Upper lobe of left lung (tissue), 6 donors: ENCODE measurements around the gene OPCML. TPM values are rescaled to one million over a fixed set of nuclear protein-coding genes. Genes with fewer than 3 reads are reported as not detected.

Experiments used
- ATAC-seq, 2 donors: fragments of 200-7000 bp; cut with Tn5 transposase; one replicate each; pipeline ENCODE4 v1.9.1; 2022; ENCODE audit warnings: mild to moderate bottlenecking in 2 of 2, moderate library complexity in 2 of 2; ENCODE audit not compliant: low FRiP score in 2 of 2
- DNase-seq, 2 donors: peaks; one replicate each; pipeline ENCODE4 v3.0.0-alpha.2; 2019 to 2020
- H3K27ac ChIP-seq, 4 donors: fragments of 200-600 bp; sonication (generic); one replicate each; pipeline ENCODE4 v1.5.1; 2016 to 2019
- H3K27me3 ChIP-seq, 4 donors: fragments of 200-600 bp; sonication (generic); one replicate each; pipeline ENCODE4 v1.5.1; 2017 to 2019
- H3K36me3 ChIP-seq, 4 donors: fragments of 200-600 bp; sonication (generic); one replicate each; pipeline ENCODE4 v1.5.1; 2016 to 2019
- H3K4me1 ChIP-seq, 4 donors: fragments of 200-600 bp; sonication (generic); one replicate each; pipeline ENCODE4 v1.5.1; 2018 to 2019
- H3K4me3 ChIP-seq, 4 donors: fragments of 200-600 bp; sonication (generic); one replicate each; pipeline ENCODE4 v1.5.1; 2017 to 2019; ENCODE audit warnings: mild to moderate bottlenecking in 2 of 4, moderate library complexity in 1 of 4
- H3K9me3 ChIP-seq, 4 donors: fragments of 200-600 bp; sonication (generic); one replicate each; pipeline ENCODE4 v1.5.1; 2018 to 2019
- CTCF ChIP-seq, 6 experiments: fragments of 450-650 bp in 4 of 6; fragments of 200-600 bp in 2 of 6; sonication (generic) in 2 of 6; IDR thresholded peaks; one replicate each; pipeline ENCODE4 v1.5.1; 2016 to 2019; ENCODE audit warnings: antibody characterized with exemption in 6 of 6
- EP300 ChIP-seq, 4 donors: sonication (generic); formaldehyde crosslinking; IDR thresholded peaks; one replicate each; pipeline ENCODE4 v1.5.1; 2017; ENCODE audit warnings: antibody characterized with exemption in 4 of 4, control low read depth in 2 of 4
- POLR2A ChIP-seq, 4 donors: fragments of 450-650 bp; IDR thresholded peaks; one replicate each; pipeline ENCODE4 v1.5.1; 2016 to 2017; ENCODE audit warnings: antibody characterized with exemption in 4 of 4, mild to moderate bottlenecking in 2 of 4
- POLR2AphosphoS5 ChIP-seq, 2 donors: sonication (generic); formaldehyde crosslinking; IDR thresholded peaks; one replicate each; pipeline ENCODE4 v1.5.1; 2017; ENCODE audit warnings: antibody characterized with exemption in 2 of 2
- WGBS, 2 donors: methylation state at CpG; one replicate each; pipeline ENCODE4 v1.1.5; 2017 to 2018; 5-methylcytosine and 5-hydroxymethylcytosine counted together
- total RNA-seq, 6 donors: library from RNA; depleted of rRNA in 4 of 6; stranded (reverse); fragments of >200 nt in 4 of 6; gene quantifications; one replicate each; pipeline versions ENCODE4 v1.1.0 to v1.2.1, GENCODE V29; 2016 to 2021
- donor health status: DM: no; HTN: no; CAD: no; lungs with moderate emphysema.
- donor health status: DM: no; HTN: yes; CAD: no; lungs with severe emphysema.

Gene OPCML
- total RNA-seq, 6 donors from 2014 or later = 0.10 TPM; not detected in 5

GRCh38 chr11:132771746-132772145 is 760.6 kb downstream of the OPCML start:
- 61 to 68% methylated on average over 5 of the region's 5 CpGs for whole genome bisulfite sequencing, 2 donors
- Histone ChIP-seq H3K27ac (no peak overlapping the region), H3K36me3 (no peaks in the 10 kb centered on the region), H3K9me3 (no peaks in the 10 kb centered on the region), H3K4me1 (no peaks in the 10 kb centered on the region), H3K4me3 (no peak overlapping the region), H3K27me3 (no peaks in the 10 kb centered on the region)
- DNase-seq (no peak), ATAC-seq (no peak)
- TF ChIP-seq POLR2A (IDR thresholded peaks at IDR 0.05) = no peak

- Histone ChIP-seq H3K4me1 (no peaks in the 10 kb centered on the region), H3K9me3 (no peaks in the 10 kb centered on the region), H3K27me3 (no peaks in the 10 kb centered on the region), H3K4me3 (no peak overlapping the region), H3K27ac (no peak overlapping the region), H3K36me3 (no peaks in the 10 kb centered on the region)
- no peak for DNase-seq
- TF ChIP-seq CTCF (IDR thresholded peaks at IDR 0.05) (no peak), POLR2A (IDR thresholded peaks at IDR 0.05) (no peak), EP300 (IDR thresholded peaks at IDR 0.05) (no peak), POLR2AphosphoS5 (IDR thresholded peaks at IDR 0.05) (no peak)
- 39 to 51% methylated on average over 7 of the region's 7 CpGs for WGBS, 2 donors
- no peak for ATAC-seq
These were observed 761.3 kb downstream of the OPCML start for GRCh38 chr11:132770829-132771530.

DNA sequence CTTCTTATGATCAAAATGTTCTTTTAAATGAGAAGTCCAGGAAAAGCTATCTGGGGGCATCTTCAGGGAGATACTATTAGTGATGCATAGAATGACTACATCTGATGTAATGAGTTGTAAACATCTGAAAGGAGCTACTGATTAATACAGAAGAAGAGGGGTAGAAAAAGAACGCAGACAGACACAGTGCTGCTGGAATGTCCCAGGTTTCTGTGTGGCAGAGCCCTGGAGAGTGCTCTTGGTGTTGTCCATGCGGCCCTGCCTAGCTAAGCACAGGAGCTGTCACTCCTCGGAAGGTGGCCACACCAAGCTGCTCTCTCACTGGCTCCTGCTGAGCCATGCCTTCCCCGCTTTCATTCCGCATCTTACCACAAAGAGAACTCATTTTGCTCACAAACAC is 768.8 kb downstream of the OPCML start:
- H3K4me1 ChIP-seq = no peaks in the 10 kb centered on the region
- no peaks in the 10 kb centered on the region for H3K27me3 ChIP-seq
- no peak overlapping the region for H3K27ac ChIP-seq
- H3K36me3 ChIP-seq = no peaks in the 10 kb centered on the region
- no peak overlapping the region for H3K4me3 ChIP-seq
- WGBS, 2 donors = 96 to 97% methylated on average over 5 of the region's 5 CpGs
- DNase-seq (no peak), ATAC-seq (no peak)
- TF ChIP-seq EP300 (IDR thresholded peaks at IDR 0.05) (no peak), CTCF (IDR thresholded peaks at IDR 0.05) (no peak), POLR2A (IDR thresholded peaks at IDR 0.05) (no peak), POLR2AphosphoS5 (IDR thresholded peaks at IDR 0.05) (no peak)
- no peaks in the 10 kb centered on the region for H3K9me3 ChIP-seq

- H3K4me3 ChIP-seq = no peak overlapping the region
- ATAC-seq (no peak), DNase-seq (no peak)
- TF ChIP-seq EP300 (IDR thresholded peaks at IDR 0.05) (no peak), CTCF (IDR thresholded peaks at IDR 0.05) (no peak), POLR2AphosphoS5 (IDR thresholded peaks at IDR 0.05) (no peak)
- H3K27ac ChIP-seq = no peak overlapping the region
- no peaks in the 10 kb centered on the region for H3K27me3 ChIP-seq
- H3K9me3 ChIP-seq = no peaks in the 10 kb centered on the region
- no peaks in the 10 kb centered on the region for H3K4me1 ChIP-seq
- H3K36me3 ChIP-seq = no peaks in the 10 kb centered on the region
- WGBS, 2 donors = 82 to 83% methylated on average over 5 of the region's 5 CpGs
These were observed 776.4 kb downstream of the OPCML start for GRCh38 chr11:132755934-132756333.

DNA sequence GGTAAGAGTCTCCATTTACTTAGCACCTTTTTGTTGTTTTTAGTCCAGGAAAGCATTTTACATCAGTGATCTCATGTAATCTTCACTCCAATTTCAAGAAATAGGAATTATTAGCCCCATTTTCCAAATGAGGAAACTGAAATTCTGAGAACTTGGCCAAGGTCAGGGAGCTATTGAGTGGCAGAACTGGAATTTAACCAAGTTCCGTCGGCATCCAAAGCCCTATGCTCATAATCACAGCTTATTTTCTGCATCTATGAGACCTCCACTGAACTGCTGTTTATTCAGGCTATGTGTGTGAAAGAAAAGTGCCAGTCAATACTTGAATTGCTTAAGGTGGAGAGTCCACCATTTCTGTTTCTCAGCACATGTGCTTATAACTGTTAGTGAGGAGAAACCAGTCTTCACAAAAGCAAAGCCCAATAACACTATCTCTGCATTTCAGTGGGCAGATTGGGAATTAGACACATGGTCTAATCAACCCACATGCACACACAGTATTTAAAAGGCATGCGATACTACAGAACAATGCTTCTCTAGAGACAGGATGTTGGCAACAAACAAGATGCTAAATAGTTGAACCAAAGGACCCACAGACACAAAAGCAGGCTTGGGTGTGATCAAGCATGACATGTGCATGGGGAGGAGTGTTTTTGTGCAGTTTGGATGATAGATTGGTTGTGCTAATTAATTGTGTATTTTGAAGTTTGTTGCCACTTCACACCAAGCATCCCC is 780.6 kb downstream of the OPCML start:
- TF ChIP-seq EP300 (IDR thresholded peaks at IDR 0.05) (no peak), POLR2AphosphoS5 (IDR thresholded peaks at IDR 0.05) (no peak), POLR2A (IDR thresholded peaks at IDR 0.05) (no peak), CTCF (IDR thresholded peaks at IDR 0.05) (no peak)
- H3K27me3 ChIP-seq = no peaks in the 10 kb centered on the region
- 55 to 63% methylated on average over 3 of the region's 3 CpGs for WGBS, 2 donors
- ATAC-seq (no peak), DNase-seq (no peak)
- H3K36me3 ChIP-seq = no peaks in the 10 kb centered on the region
- H3K4me3 ChIP-seq = no peak overlapping the region
- H3K27ac ChIP-seq = no peak overlapping the region
- no peaks in the 10 kb centered on the region for H3K9me3 ChIP-seq
- no peaks in the 10 kb centered on the region for H3K4me1 ChIP-seq
